Activated CD8-positive, alpha-beta memory T cell treated with anti-CD3 and anti-CD28 coated beads, Interleukin-2, amount 50 U/mL, for 1 hour (primary cell): Measurements from ENCODE around the gene TCF7.

ENCODE experiments used
- DNase-seq: peaks from one replicate; pipeline ENCODE4 v3.0.0-alpha.2; 2020; ENCODE audit errors: extremely low read depth

TCF7 gene

GRCh38 chr5:134131165-134131564 lies 16.7 kb downstream of the TCF7 start:
- DNase-seq: no peak

- no peak for DNase-seq
These were observed 17.3 kb downstream of the TCF7 start for GRCh38 chr5:134131578-134132350.

- DNase-seq: peak; percentile 82
These were observed 18.1 kb downstream of the TCF7 start for GRCh38 chr5:134132372-134133187.

- DNase-seq: no peak
These were observed 18.9 kb downstream of the TCF7 start for GRCh38 chr5:134133188-134133994.

- no peak for DNase-seq
These were observed 19.6 kb downstream of the TCF7 start for GRCh38 chr5:134133995-134134541.

GRCh38 chr5:134135091-134135655 lies 20.7 kb downstream of the TCF7 start:
- no peak for DNase-seq

GRCh38 chr5:134136221-134136631 lies 21.7 kb downstream of the TCF7 start:
- no peak for DNase-seq

GRCh38 chr5:134136771-134137170 lies 22.3 kb downstream of the TCF7 start:
- no peak for DNase-seq

GRCh38 chr5:134138416-134139376 lies 24.2 kb downstream of the TCF7 start:
- DNase-seq: no peak

- DNase-seq: no peak
These were observed 24.9 kb downstream of the TCF7 start for GRCh38 chr5:134139377-134139851.

GRCh38 chr5:134139891-134140469 lies 25.5 kb downstream of the TCF7 start:
- DNase-seq: no peak

- no peak for DNase-seq
These were observed 26.2 kb downstream of the TCF7 start for GRCh38 chr5:134140530-134141201.

- no peak for DNase-seq
These were observed 27.0 kb downstream of the TCF7 start for GRCh38 chr5:134141331-134142050.

GRCh38 chr5:134142052-134142451 lies 27.6 kb downstream of the TCF7 start:
- no peak for DNase-seq

GRCh38 chr5:134142806-134143205 lies 28.3 kb downstream of the TCF7 start:
- no peak for DNase-seq

- no peak for DNase-seq
These were observed 28.9 kb downstream of the TCF7 start for GRCh38 chr5:134143431-134143830.

- no peak for DNase-seq
These were observed 29.8 kb downstream of the TCF7 start for GRCh38 chr5:134143944-134144941.
